Osteoblast (primary cell): ENCODE measurements around the gene TMEM108. TPM values are rescaled to one million over a fixed set of nuclear protein-coding genes. Genes with fewer than 3 reads are reported as not detected.

Experiments used
- DNase-seq: peaks from one replicate; pipeline ENCODE4 v3.0.0; 2011; ENCODE audit warnings: low spot score, mixed read lengths; ENCODE audit not compliant: insufficient read length; ENCODE audit errors: missing footprints
- H2AFZ ChIP-seq: 2 replicates; pipeline ENCODE4 v1.6.0; 2011; ENCODE audit warnings: mild to moderate bottlenecking, low read length
- H3K27ac ChIP-seq: 2 replicates; pipeline ENCODE4 v1.5.1; 2011; ENCODE audit warnings: mild to moderate bottlenecking, low read depth, low read length, moderate library complexity
- H3K27me3 ChIP-seq: 2 replicates; pipeline ENCODE4 v1.6.0; 2012; ENCODE audit warnings: mild to moderate bottlenecking, control low read depth, inconsistent platforms, low read length, moderate library complexity; ENCODE audit not compliant: insufficient read depth
- H3K36me3 ChIP-seq: 2 replicates; pipeline ENCODE4 v1.5.1; 2011; ENCODE audit warnings: mild to moderate bottlenecking, low read length, control low read depth, moderate library complexity; ENCODE audit not compliant: insufficient read depth
- H3K4me1 ChIP-seq: 2 replicates; pipeline ENCODE4 v1.5.1; 2011; ENCODE audit warnings: mild to moderate bottlenecking, low read length, control low read depth, moderate library complexity; ENCODE audit not compliant: insufficient read depth
- H3K4me2 ChIP-seq: 2 replicates; pipeline ENCODE4 v1.6.0; 2011; ENCODE audit warnings: mild to moderate bottlenecking, low read length; ENCODE audit not compliant: insufficient read depth
- H3K4me3 ChIP-seq: fragments of 200-600 bp; sonication (generic); 3 replicates; pipeline ENCODE4 v1.5.1; 2012; ENCODE audit warnings: mild to moderate bottlenecking, low read length, inconsistent platforms; ENCODE audit not compliant: insufficient read depth
- H3K79me2 ChIP-seq: 2 replicates; pipeline ENCODE4 v1.6.0; 2012; ENCODE audit warnings: mild to moderate bottlenecking, low read length, control low read depth, inconsistent platforms; ENCODE audit not compliant: insufficient read depth
- H3K9me3 ChIP-seq: 2 replicates; pipeline ENCODE4 v1.5.1; 2011; ENCODE audit warnings: low read depth, low read length, control low read depth
- H4K20me1 ChIP-seq: 2 replicates; pipeline ENCODE4 v1.6.0; 2012; ENCODE audit warnings: mild to moderate bottlenecking, low read length, control low read depth; ENCODE audit not compliant: insufficient read depth
- total RNA-seq: library from RNA; depleted of rRNA; stranded (reverse); fragments of >200 nt; gene quantifications from 2 replicates; pipeline ENCODE4 v1.2.3, GENCODE V29; 2012
- TF ChIP-seq, protein P1 (sequence below): IDR thresholded peaks from 2 replicates; pipeline ENCODE4 v1.5.1; 2011; ENCODE audit warnings: mild to moderate bottlenecking, low read depth, low read length, moderate library complexity; ENCODE audit errors: extremely low read depth

TMEM108 gene
- total RNA-seq, 1 donor, result 0.36 TPM

DNA sequence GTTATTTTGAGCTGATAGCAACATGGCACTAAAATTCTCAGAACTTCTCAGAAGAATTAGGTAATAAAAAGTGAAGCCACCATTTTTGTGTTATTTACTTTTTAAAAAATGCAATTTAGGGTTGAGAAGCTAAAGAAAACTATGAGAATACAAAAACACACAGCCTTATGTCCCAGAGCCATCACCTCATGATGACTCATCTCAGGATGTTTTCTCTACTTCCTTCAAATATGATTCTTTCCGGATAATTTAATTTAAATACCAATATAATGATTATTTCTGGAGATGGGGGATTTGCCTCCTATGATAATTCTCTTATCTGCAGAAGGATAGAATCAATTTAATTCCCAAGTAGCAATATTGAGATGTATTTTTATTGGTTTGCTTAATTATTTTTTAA is 256.1 kb downstream of the TMEM108 start:
- no peaks in the 10 kb centered on the region for H3K9me3 ChIP-seq
- H3K27ac ChIP-seq, result no peak overlapping the region
- H3K4me3 ChIP-seq, result no peak overlapping the region
- no peak overlapping the region for H2AFZ ChIP-seq
- no peaks in the 10 kb centered on the region for H3K36me3 ChIP-seq
- H3K79me2 ChIP-seq, result no peaks in the 10 kb centered on the region
- no peaks in the 10 kb centered on the region for H4K20me1 ChIP-seq
- no peaks in the 10 kb centered on the region for H3K27me3 ChIP-seq
- peaks cover 22% of the 10 kb centered on the region for H3K4me1 ChIP-seq
- no peak overlapping the region for H3K4me2 ChIP-seq
- TF ChIP-seq, protein P1, sequence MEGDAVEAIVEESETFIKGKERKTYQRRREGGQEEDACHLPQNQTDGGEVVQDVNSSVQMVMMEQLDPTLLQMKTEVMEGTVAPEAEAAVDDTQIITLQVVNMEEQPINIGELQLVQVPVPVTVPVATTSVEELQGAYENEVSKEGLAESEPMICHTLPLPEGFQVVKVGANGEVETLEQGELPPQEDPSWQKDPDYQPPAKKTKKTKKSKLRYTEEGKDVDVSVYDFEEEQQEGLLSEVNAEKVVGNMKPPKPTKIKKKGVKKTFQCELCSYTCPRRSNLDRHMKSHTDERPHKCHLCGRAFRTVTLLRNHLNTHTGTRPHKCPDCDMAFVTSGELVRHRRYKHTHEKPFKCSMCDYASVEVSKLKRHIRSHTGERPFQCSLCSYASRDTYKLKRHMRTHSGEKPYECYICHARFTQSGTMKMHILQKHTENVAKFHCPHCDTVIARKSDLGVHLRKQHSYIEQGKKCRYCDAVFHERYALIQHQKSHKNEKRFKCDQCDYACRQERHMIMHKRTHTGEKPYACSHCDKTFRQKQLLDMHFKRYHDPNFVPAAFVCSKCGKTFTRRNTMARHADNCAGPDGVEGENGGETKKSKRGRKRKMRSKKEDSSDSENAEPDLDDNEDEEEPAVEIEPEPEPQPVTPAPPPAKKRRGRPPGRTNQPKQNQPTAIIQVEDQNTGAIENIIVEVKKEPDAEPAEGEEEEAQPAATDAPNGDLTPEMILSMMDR, result no peak
- DNase-seq, result no peak

DNA sequence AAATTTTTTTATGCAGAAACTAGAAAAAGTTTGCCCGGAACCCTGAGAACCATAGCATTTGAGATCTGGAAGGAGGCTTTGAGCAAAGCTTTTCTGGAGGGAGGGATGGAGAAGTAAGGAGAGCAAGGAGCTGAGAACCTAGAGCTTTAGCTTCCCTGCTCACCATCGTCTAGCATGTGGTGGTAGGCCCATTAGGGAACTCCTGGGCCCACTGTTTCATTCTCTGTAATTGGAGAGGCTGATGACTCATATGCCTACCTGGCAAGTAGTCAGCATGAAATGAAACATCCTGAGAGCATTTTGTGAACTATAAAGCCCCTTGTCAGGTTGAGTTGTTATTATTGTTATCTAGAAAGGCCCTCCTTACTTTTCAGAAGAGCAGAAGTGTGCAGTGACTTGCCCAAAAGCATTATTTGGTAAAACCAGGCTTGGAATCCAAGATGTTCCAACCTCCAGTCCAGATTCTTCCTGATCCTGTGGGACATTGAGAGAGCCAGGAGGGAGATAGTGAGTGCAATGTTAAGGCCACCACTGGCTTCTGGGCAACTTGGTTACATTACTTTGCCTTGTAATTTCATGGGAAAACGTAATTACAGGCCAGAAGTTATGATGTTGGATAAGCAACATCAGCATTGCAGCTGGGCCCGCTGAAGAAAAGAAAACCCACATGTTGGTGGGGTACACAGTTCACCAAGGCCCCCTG is 257.2 kb downstream of the TMEM108 start:
- no peaks in the 10 kb centered on the region for H3K9me3 ChIP-seq
- no peaks in the 10 kb centered on the region for H3K27me3 ChIP-seq
- no peaks in the 10 kb centered on the region for H4K20me1 ChIP-seq
- H3K4me1 ChIP-seq, result peaks cover 22% of the 10 kb centered on the region
- H2AFZ ChIP-seq, result peak overlapping the region; percentile 1
- TF ChIP-seq, protein P1, result no peak
- no peaks in the 10 kb centered on the region for H3K79me2 ChIP-seq
- DNase-seq, result no peak
- no peaks in the 10 kb centered on the region for H3K36me3 ChIP-seq
- peak overlapping the region; percentile 6 for H3K27ac ChIP-seq
- H3K4me3 ChIP-seq, result no peak overlapping the region
- H3K4me2 ChIP-seq, result no peak overlapping the region

DNA sequence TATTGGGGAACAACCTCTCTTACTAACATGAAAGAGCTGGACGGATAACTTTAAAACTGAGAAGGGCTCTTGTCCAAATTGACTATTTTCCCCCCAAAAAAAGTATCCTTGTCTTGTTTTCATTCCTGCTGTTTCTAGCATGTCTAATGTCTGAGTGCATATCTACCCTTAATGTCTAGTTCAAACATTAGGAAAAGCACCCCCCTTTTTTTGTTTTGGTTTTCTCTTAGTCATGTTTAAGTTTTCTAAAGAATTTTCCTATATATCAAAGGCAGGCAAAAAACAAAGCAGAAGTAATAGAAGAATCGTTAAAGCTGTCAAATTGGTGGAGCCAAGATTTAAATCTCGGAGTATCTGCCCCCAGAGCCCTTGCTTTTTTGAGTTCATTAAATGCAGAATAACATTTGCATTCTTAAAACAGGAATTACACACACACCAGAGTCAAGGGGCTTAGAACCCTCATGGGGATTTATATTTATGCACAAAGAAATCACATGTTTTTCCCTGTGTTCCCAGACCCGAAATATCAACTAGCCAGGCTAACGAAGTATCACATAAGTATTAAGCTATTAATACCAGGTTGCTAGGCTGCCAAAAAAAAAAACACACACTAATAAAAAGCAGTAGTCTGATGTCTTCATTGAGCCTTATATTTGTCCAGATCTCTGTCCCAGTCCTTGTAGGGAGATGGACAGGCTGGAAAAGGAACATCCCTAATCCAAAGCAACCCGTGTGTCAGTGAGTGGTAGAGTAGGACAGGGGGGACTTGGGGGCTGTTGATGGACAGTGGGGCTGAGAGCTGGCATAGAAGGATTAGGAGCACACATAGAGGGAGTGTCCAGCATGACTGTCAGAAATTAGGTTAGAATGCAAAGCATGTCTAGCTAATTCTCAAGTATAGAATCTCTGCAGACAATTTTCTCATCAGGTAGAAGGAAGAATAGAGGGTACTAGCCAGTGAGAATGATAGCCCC is 258.0 kb downstream of the TMEM108 start:
- H2AFZ ChIP-seq, result no peak overlapping the region
- H3K79me2 ChIP-seq, result no peaks in the 10 kb centered on the region
- no peak overlapping the region for H3K4me3 ChIP-seq
- no peak overlapping the region for H3K4me2 ChIP-seq
- peak overlapping the region; percentile 6 for H3K27ac ChIP-seq
- H3K36me3 ChIP-seq, result no peaks in the 10 kb centered on the region
- no peaks in the 10 kb centered on the region for H3K27me3 ChIP-seq
- H3K9me3 ChIP-seq, result no peaks in the 10 kb centered on the region
- H3K4me1 ChIP-seq, result peaks cover 27% of the 10 kb centered on the region
- peak; percentile 36 for DNase-seq
- no peaks in the 10 kb centered on the region for H4K20me1 ChIP-seq
- TF ChIP-seq, protein P1, result no peak

DNA sequence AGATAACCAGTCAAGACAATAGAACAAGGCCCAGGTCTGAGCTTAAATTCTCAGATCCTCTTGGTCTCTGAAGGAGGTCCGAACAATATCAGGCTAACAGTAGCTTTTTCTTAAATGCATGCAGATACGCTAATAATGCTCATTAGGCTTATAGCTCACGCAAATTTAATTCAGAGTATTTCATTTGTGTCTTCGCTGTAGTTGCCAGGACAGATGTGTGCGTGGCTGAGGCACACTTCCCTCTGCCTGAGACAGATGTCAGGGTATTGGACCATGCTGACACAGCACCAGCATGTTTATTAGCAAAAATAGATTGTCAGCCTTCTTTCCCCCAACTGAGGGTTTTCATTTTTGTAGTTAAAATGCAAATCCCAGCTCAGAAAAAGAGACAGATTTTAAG is 258.8 kb downstream of the TMEM108 start:
- no peak overlapping the region for H3K4me3 ChIP-seq
- H3K27me3 ChIP-seq, result no peaks in the 10 kb centered on the region
- no peak overlapping the region for H2AFZ ChIP-seq
- H4K20me1 ChIP-seq, result no peaks in the 10 kb centered on the region
- no peaks in the 10 kb centered on the region for H3K79me2 ChIP-seq
- peaks cover 34% of the 10 kb centered on the region for H3K4me1 ChIP-seq
- H3K27ac ChIP-seq, result no peak overlapping the region
- DNase-seq, result no peak
- TF ChIP-seq, protein P1, result no peak
- H3K9me3 ChIP-seq, result no peaks in the 10 kb centered on the region
- H3K4me2 ChIP-seq, result no peak overlapping the region
- no peaks in the 10 kb centered on the region for H3K36me3 ChIP-seq
